GM21423 (cell line): ENCODE measurements around the gene MEG3.

Experiments used
- ATAC-seq: cut with Tn5 transposase; IDR thresholded peaks from one replicate; pipeline ENCODE4 v1.9.1; 2021; ENCODE audit warnings: mild to moderate bottlenecking, moderate library complexity; ENCODE audit not compliant: unreplicated experiment

Gene MEG3

GRCh38 chr14:100828031-100828769 is 2.3 kb downstream of the MEG3 start:
- no peak for ATAC-seq

DNA sequence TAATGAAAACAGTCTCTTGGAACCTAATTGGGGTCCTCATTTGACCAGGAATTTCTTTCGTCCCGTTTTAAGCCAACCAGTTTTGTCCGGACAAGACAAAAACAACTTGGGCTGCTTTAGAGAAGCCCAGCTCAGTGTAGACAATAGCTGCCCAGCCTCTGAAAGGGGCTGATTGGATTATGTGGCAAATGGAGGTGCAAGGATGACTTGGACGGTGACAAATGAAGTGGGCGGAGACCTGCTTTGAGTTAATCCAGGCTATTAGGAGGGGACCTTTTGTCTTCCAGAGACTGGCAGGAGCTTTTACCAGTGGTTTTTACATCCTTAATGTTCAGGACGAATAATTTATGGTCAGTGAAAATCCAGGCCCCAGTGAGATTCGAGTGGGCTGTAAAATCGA is 4.8 kb downstream of the MEG3 start:
- ATAC-seq = no peak

DNA sequence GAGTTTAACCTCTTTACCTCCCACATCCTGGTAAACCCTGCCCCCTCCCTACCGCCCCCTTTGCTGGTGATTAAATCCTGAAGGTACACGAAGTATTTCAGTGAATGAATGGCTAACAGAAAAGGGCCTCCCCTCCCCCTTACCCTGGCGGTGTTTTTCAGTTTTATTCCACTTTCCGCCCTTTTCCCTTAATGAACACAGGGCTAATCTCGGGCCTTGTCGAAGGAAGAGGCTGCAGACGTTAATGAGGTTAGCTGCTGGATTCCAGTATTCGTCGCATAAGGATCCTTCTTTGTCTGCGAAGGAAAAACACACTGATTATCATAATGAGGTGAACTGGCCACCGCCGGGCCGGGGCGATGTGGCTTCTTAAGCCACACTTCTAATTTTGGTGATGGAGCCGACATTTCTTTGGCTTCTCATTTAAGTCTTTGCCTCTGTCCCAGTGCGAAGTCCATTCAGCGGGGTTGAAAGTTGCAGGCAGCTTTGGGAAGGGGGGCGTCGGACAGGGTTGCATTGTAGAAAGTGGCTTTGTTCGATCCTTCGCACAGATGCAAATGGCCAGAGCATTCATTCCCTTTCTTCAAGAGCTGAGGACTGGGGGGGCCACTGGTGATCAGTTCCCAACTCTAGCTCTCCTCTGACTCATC is 6.5 kb downstream of the MEG3 start:
- no peak for ATAC-seq

DNA sequence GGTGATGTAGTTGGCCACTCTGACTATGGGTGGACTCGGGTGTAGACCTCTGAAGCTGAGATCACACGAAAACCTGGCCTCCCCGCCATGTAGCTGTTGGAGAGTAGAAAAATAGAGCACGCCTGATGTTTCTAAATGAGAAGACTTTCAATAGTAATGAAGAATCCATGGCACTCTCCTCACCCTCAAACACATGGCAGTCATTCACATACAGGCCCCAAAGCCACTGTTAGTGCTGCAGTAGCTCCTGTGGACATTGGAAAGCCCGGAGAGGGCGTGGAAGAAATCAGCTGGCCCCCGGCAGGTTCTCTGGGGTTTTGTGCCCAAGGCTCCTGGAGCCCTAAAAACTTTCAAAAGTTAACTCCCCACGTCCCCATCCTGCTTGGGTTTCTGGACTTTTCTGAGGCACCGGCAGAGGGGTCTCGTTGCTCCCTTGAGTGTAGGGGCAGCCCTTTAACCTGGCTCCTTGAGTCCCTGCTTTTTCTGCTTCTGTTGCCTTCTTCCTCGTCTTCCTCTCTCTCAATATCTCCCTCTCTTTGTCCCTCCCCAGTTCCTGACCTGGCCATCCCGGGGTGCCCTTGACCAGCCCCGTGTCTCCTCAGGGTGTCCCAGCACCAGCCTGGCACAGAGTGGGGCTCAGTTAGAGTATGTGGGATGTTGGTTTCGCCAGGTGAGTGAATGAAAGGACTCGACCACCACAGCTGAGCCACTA is 8.3 kb downstream of the MEG3 start:
- ATAC-seq = no peak

- no peak for ATAC-seq
Measured at GRCh38 chr14:100834794-100835547, 9.1 kb downstream of the MEG3 start.

- no peak for ATAC-seq
Measured at GRCh38 chr14:100835548-100836310, 9.8 kb downstream of the MEG3 start.

DNA sequence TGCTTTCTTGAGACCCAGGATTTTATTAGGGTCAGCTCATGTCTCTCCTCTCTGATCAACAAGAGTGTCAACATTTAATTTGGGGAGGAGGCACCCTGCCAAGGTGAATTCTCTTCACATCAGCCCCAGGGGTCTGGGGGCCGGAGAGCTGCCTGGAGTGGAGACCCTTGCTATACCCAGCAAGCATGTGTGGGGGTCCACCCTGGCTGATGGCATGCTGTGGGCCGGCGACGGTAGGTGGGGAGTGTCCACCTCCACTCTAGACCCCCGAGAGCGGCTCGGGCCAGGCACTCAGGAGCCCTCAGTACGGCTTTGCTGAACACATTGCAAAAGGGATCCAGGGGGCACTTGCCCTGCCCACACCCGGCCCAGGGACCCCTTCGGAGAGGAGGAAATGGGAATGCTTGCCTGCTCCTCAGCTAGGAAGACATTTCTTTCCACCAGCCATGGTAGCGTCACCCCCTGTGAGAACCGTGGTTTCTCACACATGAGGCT is 10.4 kb downstream of the MEG3 start:
- ATAC-seq = no peak

DNA sequence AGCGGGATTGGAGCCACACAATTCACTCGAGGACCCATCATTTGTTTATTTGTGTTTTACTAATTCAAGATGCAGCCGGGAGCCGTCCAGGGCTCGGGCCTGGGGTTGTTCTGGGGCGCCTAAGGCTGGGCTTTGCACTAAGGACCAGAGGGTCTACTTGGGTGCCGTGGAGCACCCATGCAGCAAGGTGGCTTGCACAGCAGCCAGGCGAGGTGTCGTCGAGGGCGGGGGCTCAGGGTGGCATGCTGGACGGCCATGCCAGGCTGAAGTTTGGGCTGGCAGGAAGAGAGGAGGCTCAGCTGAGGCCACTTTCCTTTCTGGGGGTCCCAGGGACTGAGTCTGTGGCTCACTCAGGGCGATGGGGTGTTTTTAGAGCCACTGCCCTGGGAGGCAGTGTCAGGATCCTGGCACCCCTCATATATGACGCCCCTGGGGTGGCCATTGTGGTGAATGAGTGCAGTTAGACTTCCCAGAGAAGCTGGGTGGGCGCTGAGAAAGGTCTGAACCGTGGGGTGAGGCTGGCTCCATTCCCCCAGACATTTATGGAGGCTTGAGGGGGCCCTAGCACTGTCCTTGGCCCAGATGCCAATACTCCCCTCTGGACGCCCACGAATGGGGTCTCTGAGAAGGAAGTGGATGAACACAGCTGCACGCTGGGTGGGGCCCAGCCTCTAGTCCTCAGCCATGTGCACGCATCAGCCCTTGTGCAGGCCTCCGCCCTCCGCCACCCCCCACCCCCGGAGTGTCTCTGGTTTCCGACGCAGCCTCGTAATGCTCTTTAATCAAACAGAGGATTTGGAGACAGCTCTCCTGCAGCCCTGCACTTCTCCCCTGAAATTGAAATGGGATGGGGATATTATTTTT is 11.3 kb downstream of the MEG3 start:
- ATAC-seq = no peak

- no peak for ATAC-seq
Measured at GRCh38 chr14:100837805-100838350, 12.0 kb downstream of the MEG3 start.

DNA sequence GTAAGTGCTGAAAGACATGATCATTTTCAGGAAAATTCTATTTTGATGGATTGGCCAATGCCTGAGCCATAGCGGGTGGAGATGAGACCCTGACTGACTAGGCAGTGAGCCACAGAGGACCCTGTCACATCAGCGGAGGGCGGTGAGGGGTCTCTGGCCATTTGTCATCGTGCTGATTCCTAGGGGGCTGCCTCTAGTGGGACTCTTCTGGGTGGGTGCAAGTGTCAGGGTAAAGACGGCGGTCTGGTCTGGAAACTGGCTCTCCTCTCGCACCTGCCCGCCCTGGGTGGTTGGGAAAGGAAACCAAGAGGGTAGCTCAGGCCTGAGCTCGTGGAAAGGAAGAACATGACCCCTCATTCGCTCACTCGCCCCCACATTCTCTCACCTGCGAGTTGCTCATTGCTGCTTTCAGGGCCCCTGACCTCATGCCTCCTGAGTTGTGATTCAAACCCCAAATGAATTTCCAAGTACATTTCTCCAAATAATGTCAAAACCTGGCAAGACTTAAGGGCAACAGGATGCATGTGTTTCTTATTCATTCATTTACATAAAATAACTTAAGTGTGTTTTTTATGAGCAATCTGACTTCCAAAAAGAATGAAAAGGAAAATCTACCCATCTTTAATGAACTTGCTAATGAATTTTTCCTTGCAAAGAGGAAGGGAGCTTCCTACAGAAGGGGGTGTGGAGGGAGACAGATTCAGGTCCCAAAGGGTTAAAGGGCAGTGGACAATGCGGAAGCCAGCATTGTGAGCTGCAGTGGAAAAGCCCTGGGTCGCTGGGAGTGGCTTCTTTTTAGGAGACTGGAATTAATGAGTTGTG is 12.8 kb downstream of the MEG3 start:
- no peak for ATAC-seq

- no peak for ATAC-seq
Measured at GRCh38 chr14:100839315-100839585, 13.3 kb downstream of the MEG3 start.

DNA sequence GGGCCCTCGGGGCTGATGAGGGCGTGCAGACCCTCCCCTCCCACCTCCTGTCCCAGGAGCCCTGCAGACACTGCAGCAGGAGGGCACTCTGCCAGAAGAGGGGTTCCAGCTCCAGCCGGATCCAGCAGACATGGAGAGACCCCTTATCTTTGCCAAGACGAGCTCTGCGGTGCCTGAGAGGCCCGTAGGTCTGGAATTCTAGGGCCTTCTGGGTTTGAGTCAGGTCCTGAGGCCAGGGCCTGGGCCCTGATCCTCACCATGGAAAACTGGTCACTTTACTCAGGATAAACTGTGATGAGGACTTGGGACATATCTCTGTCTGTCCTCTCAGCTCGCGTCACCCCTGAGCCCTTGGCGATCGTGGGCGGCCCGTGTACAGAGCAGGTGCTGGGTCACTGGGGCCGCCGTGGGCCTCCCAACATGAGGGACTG is 13.8 kb downstream of the MEG3 start:
- ATAC-seq = no peak

DNA sequence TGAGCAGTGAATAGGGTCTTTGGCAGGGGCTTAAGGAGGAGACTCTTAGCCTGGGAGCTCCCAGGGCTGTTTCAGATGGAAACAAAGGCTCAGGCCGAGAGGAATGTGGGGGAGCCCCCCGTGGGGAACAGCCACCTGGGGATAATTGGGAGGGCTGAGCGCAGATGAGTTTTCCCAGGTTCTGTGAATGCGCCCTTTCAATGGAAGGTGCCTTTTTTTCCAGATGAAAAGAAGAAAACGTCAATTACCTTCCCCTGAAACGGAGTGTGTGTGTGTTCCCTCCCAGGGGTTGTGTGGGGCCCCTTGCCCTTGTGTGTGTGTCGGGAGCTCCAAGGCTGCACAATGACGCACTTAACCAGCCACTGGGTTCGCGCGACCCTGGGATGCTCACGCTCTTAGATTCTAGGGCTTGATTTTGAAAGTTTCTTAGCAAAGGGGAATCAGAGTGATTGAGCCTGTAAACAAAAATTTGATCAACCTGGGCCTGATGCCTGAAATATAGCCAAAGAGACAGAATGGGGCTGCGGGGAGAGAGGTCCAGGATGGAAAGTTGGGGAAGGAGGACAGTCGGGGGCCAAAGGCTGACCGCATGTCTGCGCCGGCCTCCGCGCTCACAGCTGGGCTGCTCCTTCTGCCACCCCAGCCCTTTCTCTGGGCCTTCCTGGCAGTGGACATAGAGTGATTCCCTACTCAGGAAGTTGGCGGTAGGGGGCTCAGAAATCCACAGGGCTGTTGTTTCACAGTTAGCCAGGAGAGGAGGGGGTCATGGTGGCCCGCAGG is 14.6 kb downstream of the MEG3 start:
- no peak for ATAC-seq

DNA sequence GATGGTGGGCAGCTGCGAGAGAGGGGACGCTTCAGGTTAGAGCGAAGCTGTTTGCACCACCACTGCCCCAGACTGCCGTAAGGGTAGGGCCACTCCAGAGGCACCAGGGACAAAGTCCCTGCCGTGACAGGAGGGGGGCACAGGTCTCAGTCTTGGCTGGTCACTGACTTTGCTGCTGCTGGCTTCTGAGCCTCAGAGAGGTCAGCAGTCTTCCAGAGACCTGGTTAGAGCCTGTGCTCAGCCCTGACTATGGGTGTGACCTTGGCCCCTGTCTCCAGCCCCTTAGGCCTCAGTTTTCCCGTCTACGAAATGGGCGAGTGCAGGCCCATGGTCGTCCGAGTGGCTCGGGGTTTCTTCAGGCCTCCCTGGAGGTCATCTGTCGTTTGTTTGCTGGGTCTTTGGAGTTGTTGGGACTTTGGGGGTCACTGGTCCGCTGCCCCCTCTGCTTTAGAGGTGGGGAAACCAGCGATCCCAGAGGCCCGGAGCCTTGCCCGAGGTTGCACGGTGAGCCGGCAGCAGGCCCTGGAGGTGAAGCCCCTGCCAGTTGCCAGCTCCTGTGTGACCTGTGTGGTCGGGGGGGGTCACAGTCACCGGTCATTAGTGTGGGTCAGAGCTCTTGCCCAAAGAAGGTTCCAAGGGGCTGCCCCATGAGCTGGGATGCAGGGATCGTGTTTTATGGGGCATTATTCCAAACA is 15.3 kb downstream of the MEG3 start:
- no peak for ATAC-seq

- ATAC-seq = no peak
Measured at GRCh38 chr14:100841761-100842403, 16.0 kb downstream of the MEG3 start.

- no peak for ATAC-seq
Measured at GRCh38 chr14:100842799-100843198, 16.9 kb downstream of the MEG3 start.

- ATAC-seq = no peak
Measured at GRCh38 chr14:100844082-100844408, 18.1 kb downstream of the MEG3 start.
